Measurements from ENCODE around the gene UBE2J2. TPM values are rescaled to one million over a fixed set of nuclear protein-coding genes. Genes with fewer than 3 reads are reported as not detected.

The UBE2J2 gene
- total and polyA plus RNA-seq, 2 of the 8 experiments (the other 6 are each of a cell fraction or from before 2014, with no cell fraction given), result 33.6 to 67.9 TPM

- H3K4me1 ChIP-seq (replicated peaks in 1 of 4; ENCODE audit: control insufficient read depth in 3 of 4, insufficient read depth in 4 of 4, low read length in 3 of 4), result peaks cover 0 to 1% (median under 1%) of the 10 kb centered on the region in 4 experiments; a peak in 1 of 7 replicates
- DNase-seq (ENCODE audit: low read depth in 1 of 2, low spot score in 2 of 2), result no peak
- H3K79me2 ChIP-seq (ENCODE audit: control insufficient read depth in 1 of 2, insufficient read depth in 2 of 2, low read length in 2 of 2), result no peaks in the 10 kb centered on the region
- H2BK20ac ChIP-seq (ENCODE audit: low read length), result no peak overlapping the region
- H3K9ac ChIP-seq (replicated peaks in 1 of 4; ENCODE audit: extremely low read depth in 1 of 4, low read depth in 3 of 4, low read length in 3 of 4), result no peak overlapping the region
- FAIRE-seq, result no peak
- WGBS, 2 experiments (ENCODE audit: extremely low coverage in 1 of 2, insufficient coverage in 1 of 2, insufficient read length in 1 of 2, insufficient replicate concordance in 2 of 2, low coverage in 1 of 2, low lambda C conversion rate in 2 of 2, missing lambda C conversion rate in 1 of 2), result 86% methylated on average over 39 of the region's 50 CpGs; no CpG with 5 or more reads in 1 of the 2 experiments
- TF ChIP-seq BACH1 (IDR thresholded peaks at IDR 0.05; ENCODE audit: low read length) (no peak), POLR2AphosphoS5 (IDR thresholded peaks at IDR 0.05; ENCODE audit: low read depth, low read length) (no peak), CBX8 (IDR thresholded peaks at IDR 0.05; ENCODE audit: borderline replicate concordance, low read depth, low read length) (no peak), MAX (IDR thresholded peaks at IDR 0.05) (no peak), FOSL1 (IDR thresholded peaks at IDR 0.05; ENCODE audit: insufficient read depth, low read depth, low read length) (no peak)
- ChIA-PET CTCF (ENCODE audit: partially characterized antibody) (interaction anchor here (1.2 to 1.6 kb wide), 5 partner anchors 13 to 47 kb away, joined by 3 to 5 read pairs (median 3); no protein-coding TSS in a partner anchor), POLR2A (ENCODE audit: partially characterized antibody) (interaction anchor here (1.0 to 2.6 kb wide), 4 partner anchors 10 to 28 kb away, joined by 3 to 12 read pairs (median 3); partner anchors contain the start of gene UBE2J2)
- no peak overlapping the region for H2AFZ ChIP-seq (ENCODE audit: low read length)
- no peak overlapping the region for H2BK120ac ChIP-seq (replicated peaks; ENCODE audit: low read depth, low read length)
- H3K56ac ChIP-seq (replicated peaks; ENCODE audit: insufficient read length, low read depth, low read length), result no peak overlapping the region
- no peaks in the 10 kb centered on the region for H3K27me3 ChIP-seq (replicated peaks in 1 of 4; ENCODE audit: control insufficient read depth in 3 of 4, extremely low read depth in 1 of 4, insufficient read depth in 3 of 4, low read length in 3 of 4)
- no peaks in the 10 kb centered on the region for H3K36me3 ChIP-seq (ENCODE audit: control insufficient read depth in 2 of 4, insufficient read depth in 4 of 4, low read length in 3 of 4)
- H3K27ac ChIP-seq (ENCODE audit: low read depth, low read length), result no peak overlapping the region; the same call in 1 of the 2 replicates
- no peak overlapping the region for H2AK5ac ChIP-seq (ENCODE audit: low read depth, low read length)
- no peak overlapping the region for H3K4ac ChIP-seq (replicated peaks; ENCODE audit: insufficient read length, low read depth, low read length)
- no peak overlapping the region for H4K5ac ChIP-seq (ENCODE audit: insufficient read length, low read depth, low read length)
- no peak overlapping the region for H3K23ac ChIP-seq (ENCODE audit: insufficient read length)
- H4K91ac ChIP-seq (replicated peaks; ENCODE audit: insufficient read length, low read length), result no peak overlapping the region
- no peaks in the 10 kb centered on the region for H3K23me2 ChIP-seq (ENCODE audit: low read depth, low read length)
- H3K4me3 ChIP-seq (ENCODE audit: extremely low read depth in 1 of 4, insufficient read depth in 2 of 4, low read depth in 3 of 4, low read length in 4 of 4), result no peak overlapping the region
- H4K8ac ChIP-seq (ENCODE audit: extremely low read depth, insufficient read depth, low read length), result peak overlapping the region; percentile 62
- H3K9me3 ChIP-seq (ENCODE audit: insufficient read depth in 2 of 2, low read depth in 1 of 2, low read length in 1 of 2), result peaks cover 0 to 2% of the 10 kb centered on the region in 2 experiments; a peak in 1 of 4 replicates
- H3K18ac ChIP-seq (ENCODE audit: extremely low read depth, low read length), result no peak overlapping the region
- H4K20me1 ChIP-seq (replicated peaks in 1 of 2; ENCODE audit: control insufficient read depth in 1 of 2, insufficient read depth in 2 of 2, low read length in 2 of 2), result no peaks in the 10 kb centered on the region
- peak overlapping the region; percentile 53; the same call in 1 of the 2 replicates for H2BK15ac ChIP-seq (ENCODE audit: low read length)
- no peak overlapping the region for H3K14ac ChIP-seq (ENCODE audit: insufficient read length)
- H3K4me2 ChIP-seq (ENCODE audit: insufficient read depth in 1 of 2, low read depth in 2 of 2, low read length in 2 of 2), result no peak overlapping the region
- H3K79me1 ChIP-seq (ENCODE audit: low read depth, low read length), result no peaks in the 10 kb centered on the region
- H2BK12ac ChIP-seq (ENCODE audit: low read depth, low read length), result 0 out of 2 replicates have a peak overlapping the region, but pooled peaks have one; percentile 68
- H2BK5ac ChIP-seq (ENCODE audit: low read depth, low read length), result no peak overlapping the region
These were observed 12.9 kb upstream of the UBE2J2 start for GRCh38 chr1:1286313-1287261.

Data from H1 (cell line).